Neuronal stem cell (in vitro differentiated cells): ENCODE measurements around the gene TIGAR.

ENCODE experiments used
- DNase-seq: peaks from one replicate; pipeline ENCODE4 v3.0.0-alpha.2; 2013; ENCODE audit warnings: low spot score
- H2AFZ ChIP-seq: one replicate; pipeline ENCODE4 v1.6.1; 2013; ENCODE audit warnings: mild to moderate bottlenecking, low read length, inconsistent platforms
- H2AK5ac ChIP-seq: 2 replicates; pipeline ENCODE4 v1.6.1; 2013; ENCODE audit warnings: low read depth, mild to moderate bottlenecking, inconsistent platforms, low read length, moderate library complexity, mixed read lengths
- H2BK120ac ChIP-seq: 2 replicates; pipeline ENCODE4 v1.6.1; 2013; ENCODE audit warnings: low read depth, mild to moderate bottlenecking, inconsistent platforms, low read length, moderate library complexity, mixed read lengths
- H2BK12ac ChIP-seq: one replicate; pipeline ENCODE4 v1.6.1; 2013; ENCODE audit warnings: low read length, inconsistent platforms
- H2BK15ac ChIP-seq: 2 replicates; pipeline ENCODE4 v1.6.1; 2013; ENCODE audit warnings: mild to moderate bottlenecking, low read length, inconsistent platforms, mixed read lengths
- H2BK5ac ChIP-seq: one replicate; pipeline ENCODE4 v1.6.1; 2013; ENCODE audit warnings: inconsistent platforms, mild to moderate bottlenecking, low read length, moderate library complexity
- H3K14ac ChIP-seq: one replicate; pipeline ENCODE4 v1.6.1; 2013; ENCODE audit warnings: low read length, inconsistent platforms
- H3K18ac ChIP-seq: 2 replicates; pipeline ENCODE4 v1.6.1; 2013; ENCODE audit warnings: low read length, inconsistent platforms
- H3K23ac ChIP-seq: 2 replicates; pipeline ENCODE4 v1.6.1; 2013; ENCODE audit warnings: low read depth, mild to moderate bottlenecking, mixed read lengths, low read length, inconsistent platforms; ENCODE audit not compliant: poor library complexity
- H3K27ac ChIP-seq: replicated peaks from 3 replicates; pipeline ENCODE4 v1.5.1; 2013; ENCODE audit warnings: low read length, inconsistent platforms
- H3K27me3 ChIP-seq, 3 experiments: 2 replicates each; pipeline ENCODE4 v1.6.1; 2013; ENCODE audit warnings: low read length in 3 of 3, mild to moderate bottlenecking in 2 of 3, inconsistent platforms in 1 of 3, low read depth in 1 of 3, mixed read lengths in 1 of 3, moderate library complexity in 1 of 3; ENCODE audit not compliant: control insufficient read depth in 3 of 3, insufficient read depth in 3 of 3
- H3K36me3 ChIP-seq, 2 donors: replicated peaks in 1 of 2; 2 replicates each; pipeline ENCODE4 v1.6.1; 2013; ENCODE audit warnings: low read length in 2 of 2; ENCODE audit not compliant: control insufficient read depth in 2 of 2, insufficient read depth in 2 of 2
- H3K4ac ChIP-seq: 2 replicates; pipeline ENCODE4 v1.6.1; 2013; ENCODE audit warnings: inconsistent platforms, mild to moderate bottlenecking, low read length, moderate library complexity
- H3K4me1 ChIP-seq, 2 donors: 1 replicate in 1 of 2; 2 replicates in 1 of 2; pipeline ENCODE4 v1.6.1; 2013; ENCODE audit warnings: low read length in 2 of 2, low read depth in 1 of 2; ENCODE audit not compliant: control insufficient read depth in 2 of 2, insufficient read depth in 1 of 2
- H3K4me2 ChIP-seq: one replicate; pipeline ENCODE4 v1.6.1; 2013; ENCODE audit warnings: mild to moderate bottlenecking, low read length, inconsistent platforms; ENCODE audit not compliant: insufficient read depth, poor library complexity, severe bottlenecking
- H3K4me3 ChIP-seq, 2 donors: 2 replicates each; pipeline ENCODE4 v1.5.1; 2013; ENCODE audit warnings: low read length in 2 of 2, mild to moderate bottlenecking in 2 of 2, inconsistent platforms in 1 of 2, moderate library complexity in 1 of 2
- H3K79me1 ChIP-seq: one replicate; pipeline ENCODE4 v1.6.1; 2013; ENCODE audit warnings: low read depth, mild to moderate bottlenecking, inconsistent platforms, low read length, moderate library complexity
- H3K9ac ChIP-seq: one replicate; pipeline ENCODE4 v1.6.1; 2013; ENCODE audit warnings: mild to moderate bottlenecking, low read depth, low read length, inconsistent platforms; ENCODE audit not compliant: poor library complexity
- H3K9me3 ChIP-seq, 2 donors: replicated peaks in 1 of 2; 2 replicates each; pipeline versions ENCODE3 to v1.6.1; 2013; ENCODE audit warnings: low read length in 2 of 2, mild to moderate bottlenecking in 2 of 2, inconsistent platforms in 1 of 2, low read depth in 1 of 2, mixed read lengths in 1 of 2, moderate library complexity in 1 of 2; ENCODE audit not compliant: control insufficient read depth in 2 of 2, insufficient read depth in 1 of 2
- H4K8ac ChIP-seq: one replicate; pipeline ENCODE4 v1.6.1; 2013; ENCODE audit warnings: low read depth, mild to moderate bottlenecking, inconsistent platforms, low read length, moderate library complexity
- H4K91ac ChIP-seq: one replicate; pipeline ENCODE4 v1.6.1; 2013; ENCODE audit warnings: low read length, low read depth, mild to moderate bottlenecking, inconsistent platforms; ENCODE audit not compliant: poor library complexity
- WGBS, 2 donors: extraction: QIAGEN DNeasy Blood & Tissue Kit; methylation state at CpG; one replicate each; pipeline ENCODE4 v1.1.7; 2013; ENCODE audit warnings: missing lambda C conversion rate in 2 of 2, mixed read lengths in 1 of 2; ENCODE audit not compliant: insufficient read length in 2 of 2, insufficient replicate concordance in 1 of 2; ENCODE audit errors: extremely low coverage in 2 of 2; 5-methylcytosine and 5-hydroxymethylcytosine counted together

The TIGAR gene

GRCh38 chr12:4346931-4347330 lies 25.9 kb downstream of the TIGAR start:
- H3K9ac ChIP-seq, result no peak overlapping the region
- H3K4me2 ChIP-seq, result no peak overlapping the region

GRCh38 chr12:4353785-4354208 lies 32.8 kb downstream of the TIGAR start:
- H4K91ac ChIP-seq, result no peak overlapping the region
- no peak overlapping the region for H3K4me3 ChIP-seq
- no peak overlapping the region for H2BK15ac ChIP-seq
- H3K27ac ChIP-seq, result no peak overlapping the region
- H3K18ac ChIP-seq, result no peak overlapping the region
- H2AK5ac ChIP-seq, result no peak overlapping the region
- H3K9me3 ChIP-seq, result no peaks in the 10 kb centered on the region
- no peak overlapping the region for H3K14ac ChIP-seq
- H3K9ac ChIP-seq, result no peak overlapping the region
- H3K23ac ChIP-seq, result no peak overlapping the region
- H3K4me1 ChIP-seq, result peaks cover 0 to 3% of the 10 kb centered on the region in 2 donors
- no peaks in the 10 kb centered on the region for H3K79me1 ChIP-seq
- DNase-seq, result no peak
- no peaks in the 10 kb centered on the region for H3K27me3 ChIP-seq
- H2BK120ac ChIP-seq, result no peak overlapping the region
- peaks cover 8 to 48% of the 10 kb centered on the region in 2 donors for H3K36me3 ChIP-seq
- H2BK5ac ChIP-seq, result no peak overlapping the region
- H3K4ac ChIP-seq, result no peak overlapping the region
- no peak overlapping the region for H2AFZ ChIP-seq
- WGBS, 2 donors, result no CpG with 5 or more reads among the region's 4 CpGs
- no peak overlapping the region for H4K8ac ChIP-seq
- H3K4me2 ChIP-seq, result no peak overlapping the region
- no peak overlapping the region for H2BK12ac ChIP-seq

More at GRCh38 chr12:4346931-4347330, 25.9 kb downstream of the TIGAR start:
- DNase-seq, result no peak
- H3K27me3 ChIP-seq, result no peaks in the 10 kb centered on the region
- no peak overlapping the region for H4K91ac ChIP-seq
- H3K4ac ChIP-seq, result no peak overlapping the region
- no peak overlapping the region for H2AK5ac ChIP-seq
- H2BK5ac ChIP-seq, result no peak overlapping the region
- no peaks in the 10 kb centered on the region for H3K9me3 ChIP-seq
- H3K14ac ChIP-seq, result no peak overlapping the region
- no peak overlapping the region for H2AFZ ChIP-seq
- H3K4me1 ChIP-seq, result no peaks in the 10 kb centered on the region
- no peak overlapping the region for H2BK120ac ChIP-seq
- no peak overlapping the region for H4K8ac ChIP-seq
- peaks cover 6 to 47% of the 10 kb centered on the region in 2 donors for H3K36me3 ChIP-seq
- no peak overlapping the region for H3K4me3 ChIP-seq
- no peak overlapping the region for H3K27ac ChIP-seq
- no peak overlapping the region for H2BK12ac ChIP-seq
- no peak overlapping the region for H3K18ac ChIP-seq
- no peak overlapping the region for H2BK15ac ChIP-seq
- no peaks in the 10 kb centered on the region for H3K79me1 ChIP-seq
- no peak overlapping the region for H3K23ac ChIP-seq

- Histone ChIP-seq H3K4me2 (no peak overlapping the region), H3K18ac (peak overlapping the region; percentile 44), H3K79me1 (no peaks in the 10 kb centered on the region), H3K27ac (no peak overlapping the region), H2BK120ac (no peak overlapping the region), H3K9me3 (peaks cover 0 to 6% of the 10 kb centered on the region in 2 donors), H2BK15ac (no peak overlapping the region), H2BK12ac (no peak overlapping the region), H4K8ac (peak overlapping the region; percentile 94), H2AFZ (no peak overlapping the region), H4K91ac (no peak overlapping the region), H3K4me1 (peaks cover 0 to 3% of the 10 kb centered on the region in 2 donors), H3K27me3 (no peaks in the 10 kb centered on the region), H2AK5ac (no peak overlapping the region), H3K14ac (no peak overlapping the region), H3K4me3 (peak overlapping the region in 1 of 2 donors; percentile 2), H3K4ac (no peak overlapping the region), H2BK5ac (no peak overlapping the region), H3K23ac (peak overlapping the region; percentile 97), H3K36me3 (peaks cover 7 to 35% of the 10 kb centered on the region in 2 donors), H3K9ac (no peak overlapping the region)
- DNase-seq, result no peak
- WGBS, 2 donors, result no CpG with 5 or more reads among the region's 3 CpGs
These were observed 34.4 kb downstream of the TIGAR start for GRCh38 chr12:4355156-4356040.

GRCh38 chr12:4356041-4356327 lies 35.0 kb downstream of the TIGAR start:
- no peak overlapping the region for H3K9ac ChIP-seq
- H2BK15ac ChIP-seq, result no peak overlapping the region
- H3K23ac ChIP-seq, result peak overlapping the region; percentile 97
- H3K14ac ChIP-seq, result no peak overlapping the region
- no peak overlapping the region for H2AK5ac ChIP-seq
- H3K79me1 ChIP-seq, result no peaks in the 10 kb centered on the region
- no peak overlapping the region for H2BK12ac ChIP-seq
- no peaks in the 10 kb centered on the region for H3K27me3 ChIP-seq
- peak overlapping the region; percentile 44 for H3K18ac ChIP-seq
- H3K4me2 ChIP-seq, result no peak overlapping the region
- no peak overlapping the region for H4K91ac ChIP-seq
- H4K8ac ChIP-seq, result no peak overlapping the region
- H2BK120ac ChIP-seq, result no peak overlapping the region
- H2AFZ ChIP-seq, result no peak overlapping the region
- no peak overlapping the region for H3K4ac ChIP-seq
- H3K4me1 ChIP-seq, result peaks cover 0 to 3% of the 10 kb centered on the region in 2 donors
- H3K36me3 ChIP-seq, result peaks cover 7 to 31% of the 10 kb centered on the region in 2 donors
- peak; percentile 36 for DNase-seq
- H2BK5ac ChIP-seq, result no peak overlapping the region
- peaks cover 0 to 6% of the 10 kb centered on the region in 2 donors for H3K9me3 ChIP-seq
- peak overlapping the region in 1 of 2 donors; percentile 2 for H3K4me3 ChIP-seq
- no peak overlapping the region for H3K27ac ChIP-seq
